ENCODE results near the gene MRPS18C.

GRCh38 chr4:83504503-83504902, 48.6 kb downstream of the MRPS18C start:
- TF ChIP-seq CTCF (IDR thresholded peaks at IDR 0.05; ENCODE audit: low read length) (no peak), EZH2 (optimal IDR thresholded peaks at IDR 0.05; ENCODE audit: low read depth, low read length) (no peak)

Data from MM.1S (cell line).